ENCODE measurements around the gene ASNS. TPM values are rescaled to one million over a fixed set of nuclear protein-coding genes. Genes with fewer than 3 reads are reported as not detected.

The ASNS gene
- total RNA-seq, 1 experiment from 2014 or later, result 374 TPM

GRCh38 chr7:97847791-97848190 lies 24.4 kb downstream of the ASNS start:
- H3K4me3 Mint-ChIP-seq (ENCODE audit: unreplicated experiment), result no peak overlapping the region
- H3K9me3 ChIP-seq, result no peaks in the 10 kb centered on the region
- H3K27ac Mint-ChIP-seq (ENCODE audit: unreplicated experiment), result no peak overlapping the region
- no peak for TF ChIP-seq CTCF (IDR thresholded peaks at IDR 0.05; ENCODE audit: insufficient read depth in 1 of 2, low read depth in 1 of 2, low read length in 1 of 2, severe bottlenecking in 1 of 2, unreplicated experiment in 1 of 2)
- BruUV-seq (replicated peaks), result no TSS peak
- no peaks in the 10 kb centered on the region for H3K4me1 Mint-ChIP-seq (ENCODE audit: low read depth, unreplicated experiment)
- ChIA-PET POLR2A (interaction anchor here (1.7 kb wide), 1 partner anchor 25 kb away, joined by 3 read pairs; no protein-coding TSS in a partner anchor), CTCF (interaction anchor here (0.6 to 0.7 kb wide), 2 partner anchors 166 to 1124 kb away, joined by 4 to 6 read pairs; no protein-coding TSS in a partner anchor)
- no peaks in the 10 kb centered on the region for H3K9me3 Mint-ChIP-seq (ENCODE audit: unreplicated experiment)
- H3K4me1 ChIP-seq, result no peaks in the 10 kb centered on the region
- H3K4me3 ChIP-seq (ENCODE audit: low read depth, low read length), result no peak overlapping the region
- H3K36me3 Mint-ChIP-seq (ENCODE audit: insufficient read depth, unreplicated experiment), result peaks cover 15% of the 10 kb centered on the region
- no peaks in the 10 kb centered on the region for H3K36me3 ChIP-seq (ENCODE audit: control insufficient read depth, insufficient read depth, low read length)
- H3K27me3 Mint-ChIP-seq (ENCODE audit: insufficient read depth, unreplicated experiment), result no peaks in the 10 kb centered on the region
- H3K27me3 ChIP-seq (replicated peaks; ENCODE audit: control insufficient read depth, insufficient read depth, low read length), result no peaks in the 10 kb centered on the region
- intact Hi-C loops (cut with micrococcal nuclease; ENCODE audit: unreplicated experiment), result no loop called here
- DNase-seq, result no peak

- DNase-seq, result no peak
- no peaks in the 10 kb centered on the region for H3K36me3 ChIP-seq (ENCODE audit: control insufficient read depth, insufficient read depth, low read length)
- TF ChIP-seq CTCF (IDR thresholded peaks at IDR 0.05; ENCODE audit: insufficient read depth in 1 of 2, low read depth in 1 of 2, low read length in 1 of 2, severe bottlenecking in 1 of 2, unreplicated experiment in 1 of 2), result no peak
- no peak overlapping the region for H3K4me3 Mint-ChIP-seq (ENCODE audit: unreplicated experiment)
- no peaks in the 10 kb centered on the region for H3K9me3 ChIP-seq
- H3K4me1 Mint-ChIP-seq (ENCODE audit: low read depth, unreplicated experiment), result no peaks in the 10 kb centered on the region
- H3K27ac Mint-ChIP-seq (ENCODE audit: unreplicated experiment), result no peak overlapping the region
- POLR2A ChIA-PET, result no interaction called here
- H3K27me3 Mint-ChIP-seq (ENCODE audit: insufficient read depth, unreplicated experiment), result no peaks in the 10 kb centered on the region
- CTCF ChIA-PET, result interaction anchor here (0.6 to 0.7 kb wide), 2 partner anchors 166 to 1123 kb away, joined by 4 to 6 read pairs; no protein-coding TSS in a partner anchor
- H3K4me1 ChIP-seq, result no peaks in the 10 kb centered on the region
- H3K27me3 ChIP-seq (replicated peaks; ENCODE audit: control insufficient read depth, insufficient read depth, low read length), result no peaks in the 10 kb centered on the region
- intact Hi-C loops (cut with micrococcal nuclease; ENCODE audit: unreplicated experiment), result no loop called here
- H3K9me3 Mint-ChIP-seq (ENCODE audit: unreplicated experiment), result no peaks in the 10 kb centered on the region
- BruUV-seq (replicated peaks), result no TSS peak
- H3K4me3 ChIP-seq (ENCODE audit: low read depth, low read length), result no peak overlapping the region
- peaks cover 6% of the 10 kb centered on the region for H3K36me3 Mint-ChIP-seq (ENCODE audit: insufficient read depth, unreplicated experiment)
Observed at GRCh38 chr7:97846945-97847344, 25.3 kb downstream of the ASNS start.

- Histone ChIP-seq H3K4me1 (no peaks in the 10 kb centered on the region), H3K9me3 (no peaks in the 10 kb centered on the region), H3K27me3 (replicated peaks; ENCODE audit: control insufficient read depth, insufficient read depth, low read length) (no peaks in the 10 kb centered on the region), H3K36me3 (ENCODE audit: control insufficient read depth, insufficient read depth, low read length) (no peaks in the 10 kb centered on the region), H3K4me3 (ENCODE audit: low read depth, low read length) (no peak overlapping the region)
- DNase-seq, result peak in 1 of 2 experiments; percentile 24
- Mint-ChIP-seq H3K9me3 (ENCODE audit: unreplicated experiment) (no peaks in the 10 kb centered on the region), H3K4me1 (ENCODE audit: low read depth, unreplicated experiment) (no peaks in the 10 kb centered on the region), H3K27me3 (ENCODE audit: insufficient read depth, unreplicated experiment) (no peaks in the 10 kb centered on the region), H3K4me3 (ENCODE audit: unreplicated experiment) (no peak overlapping the region), H3K27ac (ENCODE audit: unreplicated experiment) (no peak overlapping the region), H3K36me3 (ENCODE audit: insufficient read depth, unreplicated experiment) (no peaks in the 10 kb centered on the region)
- intact Hi-C loops (cut with micrococcal nuclease; ENCODE audit: unreplicated experiment), result loop anchor here (1.0 to 2.0 kb wide), 3 partner anchors 167 to 741 kb away; no protein-coding TSS in a partner anchor
- POLR2A ChIA-PET, result no interaction called here
- CTCF ChIA-PET, result no interaction called here
- TF ChIP-seq CTCF (IDR thresholded peaks at IDR 0.05; ENCODE audit: insufficient read depth in 1 of 2, low read depth in 1 of 2, low read length in 1 of 2, severe bottlenecking in 1 of 2, unreplicated experiment in 1 of 2), result peak; percentile 16 to 40
- BruUV-seq (replicated peaks), result no TSS peak
Observed at GRCh38 chr7:97845622-97846203, 26.5 kb downstream of the ASNS start.

Data from Caco-2 (cell line).